ENCODE measurements around the gene JMJD8. TPM values are rescaled to one million over a fixed set of nuclear protein-coding genes. Genes with fewer than 3 reads are reported as not detected.

Gene JMJD8
- polyA plus RNA-seq, 1 experiment: 91.8 TPM

DNA sequence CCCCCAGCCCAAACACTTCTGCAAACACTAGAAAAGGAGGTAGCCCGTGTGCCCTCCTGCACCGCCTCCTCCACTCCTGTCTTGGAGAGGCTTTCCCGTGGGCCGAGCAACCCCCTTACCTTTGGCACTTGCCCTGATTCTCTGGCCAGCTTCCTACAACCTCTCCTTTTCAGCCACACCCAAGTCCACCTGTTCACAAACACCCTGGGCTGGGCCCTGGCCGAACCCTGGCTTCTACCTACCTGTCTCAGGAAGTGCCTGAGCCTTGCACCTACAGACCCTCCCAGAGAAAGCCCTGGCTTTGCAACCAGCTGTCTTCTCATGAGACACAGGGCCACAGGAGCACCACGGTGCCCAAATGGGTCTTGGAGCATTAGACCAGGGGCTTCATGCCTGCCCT is 34.8 kb upstream of the JMJD8 start:
- TF ChIP-seq CTCF (IDR thresholded peaks at IDR 0.05; ENCODE audit: insufficient read depth, low read depth, low read length): no peak
- CTCF ChIA-PET: interaction anchor here (3.2 kb wide), 1 partner anchor 66 kb away, joined by 16 read pairs; no protein-coding TSS in a partner anchor
- POLR2A ChIA-PET: no interaction called here

DNA sequence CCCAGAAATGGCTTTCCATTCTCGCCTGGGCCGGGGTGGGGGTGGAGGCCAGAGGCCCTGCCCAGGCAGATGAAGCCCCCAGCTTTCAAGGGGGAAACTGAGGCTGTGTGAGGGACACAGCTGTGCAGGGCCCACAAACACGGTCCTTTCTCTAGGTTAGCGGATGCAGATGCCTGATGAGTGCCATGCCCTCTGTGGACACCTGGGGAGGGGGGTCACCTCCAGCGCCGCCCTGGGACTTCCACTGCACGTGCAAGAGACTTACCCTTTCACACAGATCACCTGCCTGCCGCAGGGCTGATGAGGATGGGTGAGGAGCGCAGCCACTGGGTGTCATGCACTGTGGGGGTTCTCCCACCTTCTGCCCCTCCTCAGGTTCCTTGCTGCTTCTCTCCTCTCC is 34.3 kb upstream of the JMJD8 start:
- DNase-seq (ENCODE audit: low read depth): no peak
- H3K4me3 ChIP-seq (ENCODE audit: low read depth, low read length): no peak overlapping the region
- ChIA-PET POLR2A (no interaction called here), CTCF (interaction anchor here (3.2 kb wide), 1 partner anchor 66 kb away, joined by 16 read pairs; no protein-coding TSS in a partner anchor)
- H3K27me3 ChIP-seq (ENCODE audit: control insufficient read depth, insufficient read depth, low read length): no peaks in the 10 kb centered on the region
- H3K36me3 ChIP-seq (ENCODE audit: control insufficient read depth, insufficient read depth, low read length): peaks cover 2% of the 10 kb centered on the region; the same call in 1 of the 2 replicates
- TF ChIP-seq CTCF (IDR thresholded peaks at IDR 0.05; ENCODE audit: insufficient read depth, low read depth, low read length): no peak

More for the DNA sequence above, 34.8 kb upstream of the JMJD8 start:
- no peak for DNase-seq (ENCODE audit: low read depth)
- H3K4me3 ChIP-seq (ENCODE audit: low read depth, low read length): no peak overlapping the region
- H3K27me3 ChIP-seq (ENCODE audit: control insufficient read depth, insufficient read depth, low read length): no peaks in the 10 kb centered on the region
- H3K36me3 ChIP-seq (ENCODE audit: control insufficient read depth, insufficient read depth, low read length): peaks cover 2% of the 10 kb centered on the region; the same call in 1 of the 2 replicates

- TF ChIP-seq CTCF (IDR thresholded peaks at IDR 0.05; ENCODE audit: insufficient read depth, low read depth, low read length): no peak
- ChIA-PET POLR2A (no interaction called here), CTCF (no interaction called here)
- no peak for DNase-seq (ENCODE audit: low read depth)
- H3K36me3 ChIP-seq (ENCODE audit: control insufficient read depth, insufficient read depth, low read length): peaks cover under 1% of the 10 kb centered on the region; the same call in 1 of the 2 replicates
- H3K4me3 ChIP-seq (ENCODE audit: low read depth, low read length): no peak overlapping the region
- no peaks in the 10 kb centered on the region for H3K27me3 ChIP-seq (ENCODE audit: control insufficient read depth, insufficient read depth, low read length)
Observed at GRCh38 chr16:717450-718245, 33.5 kb upstream of the JMJD8 start.

DNA sequence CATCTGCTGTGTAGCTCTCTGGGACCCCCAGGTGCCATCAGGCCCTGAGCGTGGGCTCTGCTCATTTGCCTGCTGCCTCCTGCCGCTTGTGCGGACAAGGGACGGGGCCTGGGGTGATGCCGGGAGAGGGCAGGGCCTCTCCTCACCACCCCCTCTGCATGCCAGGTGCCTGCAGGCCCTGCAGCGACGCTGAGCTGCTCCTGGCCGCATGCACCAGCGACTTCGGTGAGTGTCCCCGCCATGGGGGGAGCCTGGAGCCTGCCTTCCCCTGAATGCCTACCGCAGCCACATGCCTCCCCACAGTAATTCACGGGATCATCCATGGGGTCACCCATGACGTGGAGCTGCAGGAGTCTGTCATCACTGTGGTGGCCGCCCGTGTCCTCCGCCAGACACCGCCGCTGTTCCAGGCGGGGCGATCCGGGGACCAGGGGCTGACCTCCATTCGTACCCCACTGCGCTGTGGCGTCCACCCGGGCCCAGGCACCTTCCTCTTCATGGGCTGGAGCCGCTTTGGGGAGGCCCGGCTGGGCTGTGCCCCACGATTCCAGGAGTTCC is 32.7 kb upstream of the JMJD8 start:
- DNase-seq (ENCODE audit: low read depth): no peak
- CTCF ChIA-PET: interaction anchor here (2.7 to 5.5 kb wide), 2 partner anchors 8 to 69 kb away, joined by 18 to 120 read pairs; partner anchors contain the start of genes CCDC78, CHTF18 and RPUSD1
- no peak for TF ChIP-seq CTCF (IDR thresholded peaks at IDR 0.05; ENCODE audit: insufficient read depth, low read depth, low read length)
- H3K27me3 ChIP-seq (ENCODE audit: control insufficient read depth, insufficient read depth, low read length): no peaks in the 10 kb centered on the region
- POLR2A ChIA-PET: no interaction called here
- H3K4me3 ChIP-seq (ENCODE audit: low read depth, low read length): no peak overlapping the region
- H3K36me3 ChIP-seq (ENCODE audit: control insufficient read depth, insufficient read depth, low read length): no peaks in the 10 kb centered on the region; the same call in 1 of the 2 replicates

DNA sequence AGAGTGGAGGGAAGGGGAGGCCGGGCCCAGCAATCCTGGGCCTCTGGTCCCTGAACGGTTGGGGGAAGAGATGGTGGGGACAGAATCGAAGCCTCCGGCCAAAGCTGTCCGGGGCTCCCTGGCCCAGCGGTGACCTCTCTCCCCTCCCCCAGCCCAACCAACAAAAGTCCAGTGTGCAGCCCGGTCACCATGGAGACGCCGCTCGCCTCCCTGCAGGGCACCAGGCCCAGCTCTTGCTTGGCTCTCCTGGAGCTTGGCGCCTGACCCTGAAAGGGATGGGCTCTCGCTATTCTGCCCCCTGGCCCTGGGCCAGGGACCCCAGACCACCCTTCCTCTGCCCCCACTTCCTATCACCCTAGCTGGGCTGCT is 32.0 kb upstream of the JMJD8 start:
- Histone ChIP-seq H3K4me3 (ENCODE audit: low read depth, low read length) (peak overlapping the region; percentile 64), H3K27me3 (ENCODE audit: control insufficient read depth, insufficient read depth, low read length) (no peaks in the 10 kb centered on the region), H3K36me3 (ENCODE audit: control insufficient read depth, insufficient read depth, low read length) (no peaks in the 10 kb centered on the region; the same call in 1 of the 2 replicates)
- CTCF ChIA-PET: interaction anchor here (0.7 to 5.5 kb wide), 6 partner anchors 9 to 340 kb away, joined by 3 to 120 read pairs (median 4); partner anchors contain the start of genes CCDC78, CHTF18, CIAO3 and RPUSD1
- POLR2A ChIA-PET: no interaction called here
- TF ChIP-seq CTCF (IDR thresholded peaks at IDR 0.05; ENCODE audit: insufficient read depth, low read depth, low read length): no peak
- no peak for DNase-seq (ENCODE audit: low read depth)

Data from BJ (cell line).